GM19463 (cell line): ENCODE measurements around the gene THEMIS.
A peak's percentile ranks its signal among the peaks of the same experiment; 100 is the strongest.
"Not testable (repeated sequence)": the region's sequence is repeated elsewhere in the genome, so short reads cannot be mapped to it uniquely, and the experiment has no call there.

Source experiments
- ATAC-seq: cut with Tn5 transposase; IDR thresholded peaks from one replicate; pipeline ENCODE4 v1.9.1; 2021; ENCODE audit warnings: mild to moderate bottlenecking, moderate library complexity; ENCODE audit not compliant: unreplicated experiment

The THEMIS gene

DNA sequence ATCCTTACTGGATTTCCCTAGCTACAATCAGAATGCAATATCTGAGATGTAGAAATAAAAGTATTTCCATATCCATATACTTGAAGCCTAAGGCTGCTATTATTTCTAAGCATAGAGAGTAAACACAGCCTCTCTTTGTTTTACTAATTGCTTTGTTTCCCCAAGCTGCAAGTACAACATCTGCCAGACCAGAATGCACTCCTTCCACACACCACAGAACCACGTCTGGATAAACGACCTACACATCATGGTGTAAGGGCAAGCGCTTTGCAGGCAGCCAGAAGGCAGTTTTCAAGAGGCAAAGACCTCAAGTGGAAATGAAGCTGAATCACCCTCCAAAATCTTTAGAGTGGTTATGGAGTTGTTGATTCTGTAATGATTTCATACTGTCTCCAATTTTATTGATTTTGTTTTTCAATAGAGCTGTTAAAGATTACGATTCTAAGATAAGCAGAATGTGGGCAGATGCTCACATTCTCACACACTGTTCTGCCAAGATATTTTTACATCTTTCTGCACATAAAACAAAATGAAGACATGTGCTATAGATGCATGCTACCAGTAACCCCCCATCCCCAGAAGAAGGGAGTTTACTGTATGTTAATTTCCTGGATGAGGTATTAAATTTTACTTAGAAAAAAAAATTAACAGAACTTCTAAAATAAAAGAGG is 88.8 kb downstream of the THEMIS start:
- no peak for ATAC-seq

DNA sequence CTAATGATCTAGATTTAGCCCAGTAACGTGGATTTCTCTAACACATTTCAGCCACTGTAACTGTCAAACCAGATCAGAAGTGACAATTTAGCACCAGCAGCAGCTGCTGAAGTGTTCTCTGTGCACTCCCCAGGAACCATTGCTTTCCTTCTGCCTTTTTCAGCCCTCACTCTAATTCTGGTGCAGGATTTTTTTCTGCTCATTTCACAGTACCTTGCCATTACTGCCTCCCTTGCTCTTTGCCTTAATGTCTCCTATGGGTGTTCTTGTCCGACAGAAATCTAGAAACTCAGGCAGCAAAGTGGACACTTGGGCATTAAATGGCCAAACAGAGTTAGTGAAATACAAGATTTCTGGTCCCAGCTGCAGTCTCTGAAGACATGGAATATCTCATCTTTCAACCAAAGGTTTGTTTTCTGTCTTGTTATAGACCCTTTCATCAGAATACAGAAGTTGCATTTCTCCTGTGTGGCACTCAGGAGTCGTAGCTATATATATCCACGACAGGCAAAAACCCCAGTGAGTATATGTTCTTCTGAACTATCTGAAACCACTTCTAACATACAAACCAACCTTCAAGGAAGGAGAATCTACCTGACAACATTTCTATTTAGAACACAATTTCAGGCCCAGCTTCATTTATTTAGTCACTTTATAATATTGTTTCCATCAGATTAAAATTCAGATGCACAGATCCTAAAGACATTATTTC is 92.9 kb downstream of the THEMIS start:
- no peak for ATAC-seq

DNA sequence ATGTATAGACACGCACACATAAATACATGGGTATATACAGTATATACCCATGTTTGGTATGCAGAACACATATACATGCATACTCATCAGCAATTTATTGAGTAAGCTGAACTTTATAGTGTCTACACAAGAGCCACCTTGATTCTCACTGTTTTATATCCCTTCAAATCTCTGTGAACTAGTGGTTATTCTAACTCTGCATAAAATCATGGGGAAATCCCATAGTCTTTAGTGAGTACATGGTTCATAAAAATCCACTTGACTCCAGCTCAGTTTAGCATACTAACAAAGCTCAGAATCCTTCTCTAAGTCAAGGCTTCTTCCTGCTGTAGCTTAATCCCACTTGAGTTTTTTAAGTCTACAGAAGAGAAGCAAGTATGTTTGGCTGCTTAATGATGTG is 104.1 kb downstream of the THEMIS start:
- no peak for ATAC-seq

DNA sequence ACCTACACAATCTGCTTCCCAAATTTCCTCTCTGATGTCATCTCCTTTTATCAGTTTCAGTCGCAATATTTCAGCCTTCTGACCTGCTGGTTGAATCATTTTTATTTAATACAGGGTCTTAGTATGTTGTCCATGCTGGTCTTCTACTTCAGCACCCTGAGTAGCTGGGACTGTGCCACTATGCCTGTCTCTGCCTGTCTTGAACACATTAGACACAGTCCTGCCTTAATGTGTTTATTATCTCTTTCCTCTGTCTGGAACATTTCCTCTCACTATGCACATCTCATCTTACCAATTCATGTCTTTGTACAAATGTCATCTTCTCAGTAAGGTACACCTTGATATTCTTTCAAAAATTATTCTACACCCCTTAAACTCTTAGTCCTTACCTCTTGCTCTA is 106.5 kb downstream of the THEMIS start:
- ATAC-seq = no peak

DNA sequence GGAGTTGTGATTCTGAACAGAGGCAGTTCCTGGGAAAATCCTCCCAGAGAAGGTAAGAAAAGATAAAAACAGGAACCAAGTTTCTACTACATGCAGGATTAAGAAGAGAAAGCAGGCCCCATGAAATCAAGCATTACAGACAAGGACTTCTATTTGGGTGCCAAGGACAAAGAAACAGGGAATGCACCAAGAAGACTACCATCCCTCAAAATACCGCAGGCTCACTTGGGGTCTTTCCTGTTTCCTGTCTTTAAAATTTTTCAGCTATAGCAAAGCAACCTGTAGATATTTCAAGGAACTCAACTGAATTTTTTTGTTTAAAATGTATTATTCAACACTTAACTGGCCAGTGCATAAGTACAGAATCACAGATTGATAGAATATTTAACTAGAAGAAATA is 107.5 kb downstream of the THEMIS start:
- ATAC-seq = no peak

DNA sequence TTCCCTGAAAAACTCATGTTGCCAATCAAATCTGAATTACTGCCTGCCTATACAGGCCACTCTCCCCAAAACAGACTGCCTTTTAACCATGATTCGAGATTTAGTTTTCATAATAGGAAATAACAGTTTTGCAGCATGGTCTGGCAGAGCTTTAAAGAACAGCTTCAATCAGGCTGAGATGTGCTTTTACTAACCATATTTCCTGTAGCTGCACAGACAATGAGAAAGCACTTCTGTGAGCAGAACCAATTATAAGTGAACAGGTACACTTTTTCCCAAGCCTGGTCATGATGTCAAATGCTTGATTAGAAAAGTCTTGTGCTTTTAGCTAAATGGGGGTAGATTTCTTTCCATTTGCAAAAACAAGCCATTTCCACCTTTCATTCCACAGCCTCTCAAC is 108.2 kb downstream of the THEMIS start:
- no peak for ATAC-seq

DNA sequence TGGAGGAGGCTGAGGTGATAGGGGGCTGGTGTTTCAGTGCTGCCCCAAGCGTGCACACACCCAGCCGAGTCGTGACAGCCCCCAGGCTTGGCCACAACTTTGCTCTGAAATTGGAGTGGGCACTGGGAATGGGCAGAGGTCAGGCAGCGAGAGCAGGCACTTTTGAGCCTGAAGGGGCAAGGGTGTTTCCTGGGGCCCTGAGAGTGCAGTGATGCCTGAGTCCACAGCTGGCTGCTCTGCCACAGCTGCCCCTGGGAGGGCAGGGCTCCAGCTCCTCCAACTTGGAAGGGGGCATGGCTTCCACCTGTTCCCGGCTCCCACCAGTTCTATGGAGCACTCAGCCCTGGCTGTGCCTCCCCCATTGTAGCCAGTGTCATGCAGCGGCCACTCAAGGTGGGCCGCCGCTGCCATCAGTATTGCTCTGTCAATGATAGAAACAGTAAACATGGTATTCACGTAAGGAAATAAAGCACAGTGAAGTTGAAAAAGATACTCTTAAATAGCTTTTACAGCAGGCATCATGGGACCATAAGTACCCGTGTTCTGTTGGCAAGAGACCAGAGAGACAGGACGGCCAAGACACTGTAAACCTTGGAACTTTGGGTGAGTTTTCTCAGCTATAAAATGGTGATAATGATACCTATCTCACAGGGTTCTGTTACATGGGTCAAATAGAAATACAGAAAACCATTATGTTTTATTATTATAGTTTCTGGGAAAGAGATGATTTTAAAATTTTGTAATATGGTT is 108.9 kb downstream of the THEMIS start:
- ATAC-seq = no peak

DNA sequence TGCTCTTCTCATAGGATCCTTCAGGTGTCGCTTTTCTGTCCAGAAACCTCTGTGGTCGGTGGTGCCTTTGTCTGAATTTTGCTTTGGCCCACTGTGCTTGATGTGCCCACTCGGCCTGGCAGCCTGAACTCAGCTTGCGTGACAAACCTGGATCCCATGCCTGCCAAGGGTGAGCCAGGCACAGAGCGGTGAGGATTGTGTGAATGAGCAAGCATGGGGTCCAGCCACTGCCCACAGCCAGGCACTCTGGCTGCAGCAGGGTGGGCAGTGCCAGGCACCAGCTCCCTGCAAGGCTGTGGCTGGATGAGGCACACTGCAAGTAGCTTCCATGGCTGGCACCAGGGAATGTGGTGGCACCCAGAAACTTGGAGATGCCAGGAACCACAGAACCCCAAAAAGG is 110.3 kb downstream of the THEMIS start:
- no peak for ATAC-seq

DNA sequence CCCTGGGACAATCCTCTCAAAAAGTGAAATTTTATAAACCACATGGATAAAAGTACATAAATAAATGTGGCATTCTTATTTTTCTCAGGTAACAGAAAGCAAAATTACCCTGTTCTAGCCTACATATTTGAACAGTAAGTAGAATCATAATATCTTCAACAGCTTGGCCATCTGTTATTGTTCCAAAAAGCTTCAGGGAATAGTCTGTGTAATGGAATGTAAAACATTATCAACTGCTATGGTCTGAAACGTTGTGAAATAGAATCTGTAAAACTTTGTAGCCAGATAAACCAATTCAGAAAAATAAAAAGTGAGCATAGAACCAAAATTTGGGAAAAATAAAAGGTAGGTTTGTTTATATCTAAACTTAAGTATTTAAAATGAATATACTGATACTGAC is 114.7 kb downstream of the THEMIS start:
- no peak for ATAC-seq

DNA sequence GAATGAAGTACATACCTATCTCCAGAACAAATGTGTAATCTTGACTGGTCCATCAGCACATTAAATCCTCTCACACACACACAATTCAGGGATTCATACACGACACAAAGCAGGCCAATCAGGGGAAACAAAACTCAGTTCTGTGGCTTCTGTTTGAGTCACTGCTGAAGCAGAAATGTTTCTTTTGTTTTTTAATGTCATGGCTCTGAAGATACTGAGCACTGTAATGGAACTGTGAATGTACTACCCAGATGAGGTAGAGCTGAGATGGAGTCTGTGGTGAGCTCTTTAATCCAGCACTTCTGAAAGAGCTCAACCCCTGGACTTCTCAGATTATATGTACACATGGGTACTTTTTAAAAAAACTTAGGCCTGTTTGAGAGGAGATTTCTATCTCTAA is 116.4 kb downstream of the THEMIS start:
- ATAC-seq = no peak

DNA sequence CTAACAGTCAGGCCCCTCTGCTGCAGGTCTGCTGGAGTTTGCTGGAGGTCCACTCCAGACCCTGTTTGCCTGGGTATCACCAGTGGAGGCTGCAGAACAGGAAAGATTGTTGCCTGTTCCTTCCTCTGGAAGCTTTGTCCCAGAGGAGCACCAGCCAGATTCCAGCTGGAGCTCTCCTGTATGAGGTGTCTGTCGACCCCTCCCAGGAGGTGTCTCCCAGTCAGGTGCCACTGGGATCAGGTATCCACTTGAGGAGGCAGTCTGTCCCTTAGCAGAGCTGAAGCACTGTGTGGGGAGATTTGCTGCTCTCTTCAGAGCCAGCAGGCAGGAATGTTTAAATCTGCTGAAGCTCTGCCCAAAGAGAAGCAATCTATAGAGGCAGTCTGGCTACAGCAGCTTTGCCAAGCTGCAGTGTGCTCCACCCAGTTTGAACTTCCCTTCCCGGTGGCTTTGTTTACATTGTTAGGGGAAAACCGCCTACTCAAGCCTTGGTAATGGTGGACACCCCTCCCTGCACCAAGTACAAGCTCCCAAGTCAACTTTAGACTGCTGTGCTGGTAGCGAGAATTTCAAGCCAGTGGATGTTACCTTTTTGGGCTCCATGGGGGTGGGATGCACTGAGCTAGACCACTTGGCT is 119.1 kb downstream of the THEMIS start:
- ATAC-seq = not testable (repeated sequence)

DNA sequence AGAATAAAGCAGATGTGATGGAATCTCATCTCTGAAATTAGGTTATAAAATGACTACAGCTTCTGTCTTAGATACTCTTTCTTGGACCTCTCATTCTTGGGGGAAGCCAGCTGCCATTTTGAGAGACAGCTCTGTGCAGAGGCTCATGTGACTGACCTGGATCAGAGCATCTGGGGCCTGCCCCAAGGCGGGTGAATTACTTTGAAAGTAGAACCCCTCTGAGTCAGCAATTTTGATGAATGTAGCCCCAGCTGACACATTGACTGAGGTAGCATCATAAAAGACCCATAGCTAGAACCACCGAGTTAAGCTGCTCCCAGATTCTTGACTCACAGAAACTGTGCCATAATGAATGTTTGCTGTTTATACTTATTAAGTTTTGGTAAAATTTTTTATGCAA is 124.5 kb downstream of the THEMIS start:
- no peak for ATAC-seq

DNA sequence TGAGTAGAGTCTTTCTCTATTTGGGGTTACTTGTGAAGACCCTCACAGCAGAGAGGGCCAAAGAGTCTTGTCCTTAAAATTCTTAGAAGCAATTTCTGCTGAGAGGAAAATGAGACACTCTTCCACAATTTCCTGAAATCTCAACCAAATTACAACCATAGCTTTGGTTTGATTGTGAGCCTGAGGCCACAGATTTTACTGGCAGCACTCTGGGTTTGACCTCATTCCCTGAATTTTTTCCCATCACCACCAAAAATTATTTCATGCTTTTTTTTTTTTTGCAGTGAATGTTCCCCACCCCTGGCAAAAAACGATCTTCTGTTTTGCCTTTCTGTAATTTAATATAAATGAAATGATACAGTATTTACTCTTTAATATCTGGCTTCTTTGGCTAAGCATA is 125.5 kb downstream of the THEMIS start:
- no peak for ATAC-seq

DNA sequence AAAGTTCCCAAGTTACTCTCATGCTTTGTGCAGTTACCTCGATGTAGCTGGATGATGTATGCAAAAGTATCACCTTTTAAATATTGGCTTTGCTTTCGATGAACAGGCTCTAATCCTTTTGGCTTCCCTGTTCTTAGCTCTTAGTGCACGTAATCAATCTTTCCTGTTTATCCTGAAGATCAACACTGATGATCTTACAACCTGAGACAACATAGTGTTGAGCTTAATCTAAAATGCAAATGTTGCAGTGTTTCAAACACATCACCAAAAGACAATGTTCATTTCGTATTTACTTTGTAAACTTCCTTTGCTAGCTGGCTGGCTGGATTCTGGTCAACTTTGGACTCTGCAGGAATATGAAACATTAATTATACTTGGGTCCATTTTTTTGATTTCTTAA is 132.1 kb downstream of the THEMIS start:
- no peak for ATAC-seq

DNA sequence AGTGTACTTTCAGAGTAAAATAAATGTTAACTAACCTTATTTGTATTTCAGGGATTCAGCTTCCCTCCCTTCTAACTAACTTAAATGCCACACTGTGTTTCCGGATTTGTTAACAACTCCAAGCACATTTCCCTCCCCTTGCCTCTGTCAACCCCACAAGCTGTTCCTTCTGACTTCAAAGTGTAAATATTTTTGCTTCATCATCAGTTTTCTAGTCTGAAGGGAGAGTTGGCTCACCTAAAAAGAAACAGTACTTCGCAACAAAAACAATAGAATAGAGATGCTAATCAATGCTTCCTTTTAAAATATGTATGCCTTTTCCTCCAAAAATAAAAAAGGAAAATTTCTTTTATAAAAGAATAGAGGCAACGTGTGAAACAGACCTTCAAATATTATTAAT is 132.6 kb downstream of the THEMIS start:
- ATAC-seq = no peak

DNA sequence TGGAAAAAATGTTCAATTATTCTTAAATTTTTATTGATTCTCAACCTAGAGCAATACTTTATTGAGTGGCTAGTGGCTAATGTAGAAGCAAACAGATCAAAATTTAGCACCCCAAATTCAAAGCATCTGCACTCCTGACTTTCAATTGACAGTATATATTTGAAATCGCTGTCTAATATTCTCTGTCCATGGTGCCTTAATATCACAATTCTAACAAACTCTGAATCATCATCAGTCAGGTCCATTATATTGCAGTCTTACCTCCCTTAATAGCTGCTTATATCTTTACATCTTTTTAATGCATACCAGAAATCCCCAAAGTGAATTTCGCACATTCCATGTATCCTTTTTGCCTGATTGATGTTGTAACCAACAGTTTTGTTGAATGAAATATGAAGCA is 134.9 kb downstream of the THEMIS start:
- ATAC-seq = no peak

DNA sequence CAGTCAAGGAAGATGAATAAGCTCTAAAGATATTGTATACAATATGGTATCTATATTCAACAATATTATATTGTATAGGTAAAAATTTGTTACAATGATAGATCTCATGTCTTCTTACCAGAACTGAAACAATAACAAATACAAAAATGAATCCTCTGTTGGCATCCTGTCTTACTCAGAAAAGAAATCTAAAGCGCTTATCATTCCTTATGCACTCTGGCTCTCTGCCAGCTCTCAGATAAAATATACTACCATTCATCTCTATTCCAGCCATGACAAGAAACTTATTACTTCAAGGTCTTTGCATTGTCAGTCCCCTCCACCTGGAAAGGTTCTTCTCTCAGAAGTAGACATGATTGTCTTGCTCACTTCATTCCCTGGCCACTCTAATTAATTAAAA is 138.6 kb downstream of the THEMIS start:
- no peak for ATAC-seq

DNA sequence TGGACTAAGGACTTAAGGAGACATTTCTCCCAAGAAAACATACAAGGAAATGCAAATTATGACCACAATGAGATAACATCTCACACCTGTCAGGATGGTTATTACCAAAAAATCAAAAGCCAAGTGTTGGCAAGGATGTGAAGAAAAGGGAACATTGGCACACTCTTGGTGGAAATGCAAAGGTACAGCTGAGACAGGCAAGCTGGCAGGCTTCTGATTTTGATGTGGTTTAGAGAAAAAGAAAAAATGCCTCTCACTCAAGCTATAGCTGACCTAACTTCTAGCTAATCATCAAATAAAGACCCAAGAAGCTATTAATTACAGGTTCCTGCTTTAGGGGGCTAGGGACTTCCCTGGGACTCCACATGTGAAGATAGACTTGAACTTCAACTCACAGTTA is 139.8 kb downstream of the THEMIS start:
- no peak for ATAC-seq

DNA sequence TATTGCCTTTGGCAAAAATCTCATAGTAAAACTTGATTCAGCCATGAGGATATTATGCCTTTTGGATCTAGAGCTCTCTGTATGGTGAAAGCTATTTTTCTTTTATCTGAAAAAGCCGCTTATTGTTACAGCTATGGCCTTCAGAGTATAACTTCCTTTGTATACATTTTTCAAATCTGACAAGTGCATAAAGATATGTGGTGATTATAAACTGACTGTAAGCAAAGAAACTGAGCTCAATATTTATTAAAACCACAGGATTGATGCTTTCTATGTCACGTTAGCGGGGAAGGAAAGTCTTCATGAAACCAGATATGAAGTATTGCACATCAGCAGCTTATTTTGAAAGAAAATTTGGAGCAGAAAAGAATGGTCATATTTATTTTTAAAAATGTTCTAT is 151.8 kb downstream of the THEMIS start:
- ATAC-seq = no peak

DNA sequence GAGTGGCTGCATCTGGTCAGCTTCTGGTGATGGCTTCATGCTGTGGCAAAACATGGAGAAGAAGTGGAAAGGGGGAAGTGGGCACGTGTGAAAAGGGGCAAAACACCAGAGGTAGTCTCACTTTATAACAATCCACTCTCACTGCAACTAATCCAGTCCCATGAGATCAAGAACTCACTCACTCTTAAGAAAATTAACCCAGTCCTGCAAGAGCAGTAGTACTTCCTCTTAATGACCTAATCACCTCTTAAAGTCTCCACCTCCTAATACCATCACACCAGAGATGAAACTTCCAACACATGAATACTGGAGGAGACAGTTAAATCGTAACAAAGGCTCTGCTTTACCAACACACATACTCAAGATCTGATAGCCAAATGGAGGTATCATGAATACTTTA is 152.6 kb downstream of the THEMIS start:
- ATAC-seq = peak; percentile 79

DNA sequence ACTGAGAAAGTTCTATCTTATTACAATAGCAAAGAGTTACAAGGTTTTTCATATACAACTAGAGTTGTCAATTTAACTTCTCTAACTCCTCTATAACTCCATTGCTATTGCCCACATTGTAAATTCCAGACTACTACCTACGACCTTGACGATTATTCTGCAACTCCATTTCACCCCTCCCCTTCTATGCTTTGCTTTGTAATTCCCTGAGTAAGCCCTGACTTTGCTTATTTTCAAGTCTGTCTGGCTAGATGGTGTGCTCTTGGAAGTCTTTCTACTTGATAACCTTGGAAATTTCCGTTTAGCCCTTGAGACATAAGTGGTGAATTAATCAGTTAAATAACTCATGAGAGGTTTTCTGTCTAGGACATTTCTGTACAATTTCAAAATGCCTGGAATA is 162.4 kb downstream of the THEMIS start:
- no peak for ATAC-seq

DNA sequence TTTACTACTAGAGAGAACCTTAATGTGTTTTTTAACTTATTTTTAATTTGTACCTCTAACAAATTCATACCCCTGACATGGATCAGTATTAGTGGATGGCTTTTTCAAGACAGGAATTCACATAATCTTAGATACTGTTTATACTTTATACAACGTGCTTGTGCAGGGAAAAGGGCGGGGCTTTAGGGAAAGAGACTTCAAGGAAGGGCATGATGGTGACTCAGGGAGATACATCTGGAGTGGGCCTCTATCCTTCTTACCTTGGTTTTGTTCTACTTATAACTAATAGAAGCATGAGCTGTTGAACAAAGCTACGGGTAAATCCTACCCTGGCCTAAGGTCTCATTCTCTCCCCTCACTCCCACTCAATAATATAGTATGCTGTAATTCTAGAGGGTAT is 163.1 kb downstream of the THEMIS start:
- no peak for ATAC-seq
